PFSK-1 (cell line): Measurements from ENCODE around the gene UVRAG.

Experiments
- FOXP2 ChIP-seq: optimal IDR thresholded peaks from 2 replicates; pipeline ENCODE3; 2011; ENCODE audit warnings: borderline replicate concordance, control low read depth, inconsistent platforms; ENCODE audit not compliant: insufficient read depth; ENCODE audit errors: extremely low read length, extremely low read depth
- POLR2AphosphoS5 ChIP-seq: IDR thresholded peaks from 2 replicates; pipeline ENCODE4 v1.6.1; 2012; ENCODE audit warnings: low read depth, mild to moderate bottlenecking, control low read depth, low read length, moderate library complexity
- SIN3A ChIP-seq: IDR thresholded peaks from 2 replicates; pipeline ENCODE4 v1.6.1; 2012; ENCODE audit warnings: mild to moderate bottlenecking, low read length, moderate library complexity, borderline replicate concordance; ENCODE audit not compliant: insufficient read depth
- TAF1 ChIP-seq: IDR thresholded peaks from 2 replicates; pipeline ENCODE4 v1.6.1; 2012; ENCODE audit warnings: low read length, control low read depth, borderline replicate concordance; ENCODE audit not compliant: insufficient read depth
- TF ChIP-seq, protein P1 (sequence below), 2 experiments: IDR thresholded peaks; 2 replicates each; pipeline versions ENCODE4 v1.6.1 to v1.8.0; 2011 to 2012; ENCODE audit warnings: low read depth in 2 of 2, low read length in 2 of 2, control low read depth in 1 of 2, inconsistent platforms in 1 of 2, mild to moderate bottlenecking in 1 of 2, moderate library complexity in 1 of 2; ENCODE audit not compliant: insufficient read depth in 1 of 2

Gene UVRAG

DNA sequence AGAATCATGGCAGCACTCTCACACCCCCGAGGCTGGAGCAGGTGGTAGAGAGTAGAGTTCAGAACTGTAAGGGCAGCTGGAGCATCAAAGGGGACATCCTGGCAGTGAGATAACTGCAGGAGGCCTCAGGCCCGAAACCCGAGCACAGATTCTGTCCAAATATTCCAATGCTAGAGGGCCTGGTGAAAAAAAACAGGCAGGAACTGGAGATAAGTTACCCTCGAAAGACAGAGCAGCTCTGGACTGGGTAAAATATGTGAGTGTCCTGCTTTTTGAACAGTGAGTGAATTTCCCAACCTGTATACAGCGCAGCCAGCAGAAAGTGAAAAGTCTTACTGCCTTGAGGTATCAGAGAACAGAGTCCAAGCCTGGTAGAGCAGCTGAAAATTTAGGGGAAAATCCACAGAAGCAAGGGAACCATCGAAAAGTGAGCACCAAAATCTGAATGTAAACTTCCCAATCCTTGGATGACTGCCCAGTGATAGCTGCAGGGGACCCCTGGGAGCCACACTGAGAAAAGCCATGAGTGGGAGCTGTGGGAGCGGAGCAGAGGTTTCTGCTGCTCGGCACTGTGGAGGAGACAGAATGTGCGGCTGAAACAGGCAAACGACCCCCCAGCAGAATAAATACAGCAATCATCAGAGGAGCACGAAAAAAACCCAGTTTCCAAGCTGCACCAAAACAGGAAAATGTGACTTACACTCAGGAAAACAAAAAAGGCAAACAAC lies 340.7 kb downstream of the UVRAG start:
- TF ChIP-seq TAF1, result no peak
- no peak for TF ChIP-seq SIN3A
- TF ChIP-seq, protein P1, sequence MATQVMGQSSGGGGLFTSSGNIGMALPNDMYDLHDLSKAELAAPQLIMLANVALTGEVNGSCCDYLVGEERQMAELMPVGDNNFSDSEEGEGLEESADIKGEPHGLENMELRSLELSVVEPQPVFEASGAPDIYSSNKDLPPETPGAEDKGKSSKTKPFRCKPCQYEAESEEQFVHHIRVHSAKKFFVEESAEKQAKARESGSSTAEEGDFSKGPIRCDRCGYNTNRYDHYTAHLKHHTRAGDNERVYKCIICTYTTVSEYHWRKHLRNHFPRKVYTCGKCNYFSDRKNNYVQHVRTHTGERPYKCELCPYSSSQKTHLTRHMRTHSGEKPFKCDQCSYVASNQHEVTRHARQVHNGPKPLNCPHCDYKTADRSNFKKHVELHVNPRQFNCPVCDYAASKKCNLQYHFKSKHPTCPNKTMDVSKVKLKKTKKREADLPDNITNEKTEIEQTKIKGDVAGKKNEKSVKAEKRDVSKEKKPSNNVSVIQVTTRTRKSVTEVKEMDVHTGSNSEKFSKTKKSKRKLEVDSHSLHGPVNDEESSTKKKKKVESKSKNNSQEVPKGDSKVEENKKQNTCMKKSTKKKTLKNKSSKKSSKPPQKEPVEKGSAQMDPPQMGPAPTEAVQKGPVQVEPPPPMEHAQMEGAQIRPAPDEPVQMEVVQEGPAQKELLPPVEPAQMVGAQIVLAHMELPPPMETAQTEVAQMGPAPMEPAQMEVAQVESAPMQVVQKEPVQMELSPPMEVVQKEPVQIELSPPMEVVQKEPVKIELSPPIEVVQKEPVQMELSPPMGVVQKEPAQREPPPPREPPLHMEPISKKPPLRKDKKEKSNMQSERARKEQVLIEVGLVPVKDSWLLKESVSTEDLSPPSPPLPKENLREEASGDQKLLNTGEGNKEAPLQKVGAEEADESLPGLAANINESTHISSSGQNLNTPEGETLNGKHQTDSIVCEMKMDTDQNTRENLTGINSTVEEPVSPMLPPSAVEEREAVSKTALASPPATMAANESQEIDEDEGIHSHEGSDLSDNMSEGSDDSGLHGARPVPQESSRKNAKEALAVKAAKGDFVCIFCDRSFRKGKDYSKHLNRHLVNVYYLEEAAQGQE (IDR thresholded peaks at IDR 0.05; ENCODE audit: insufficient read depth in 1 of 2, low read depth in 2 of 2, low read length in 2 of 2), result no peak
- TF ChIP-seq FOXP2, result no peak
- TF ChIP-seq POLR2AphosphoS5, result no peak

DNA sequence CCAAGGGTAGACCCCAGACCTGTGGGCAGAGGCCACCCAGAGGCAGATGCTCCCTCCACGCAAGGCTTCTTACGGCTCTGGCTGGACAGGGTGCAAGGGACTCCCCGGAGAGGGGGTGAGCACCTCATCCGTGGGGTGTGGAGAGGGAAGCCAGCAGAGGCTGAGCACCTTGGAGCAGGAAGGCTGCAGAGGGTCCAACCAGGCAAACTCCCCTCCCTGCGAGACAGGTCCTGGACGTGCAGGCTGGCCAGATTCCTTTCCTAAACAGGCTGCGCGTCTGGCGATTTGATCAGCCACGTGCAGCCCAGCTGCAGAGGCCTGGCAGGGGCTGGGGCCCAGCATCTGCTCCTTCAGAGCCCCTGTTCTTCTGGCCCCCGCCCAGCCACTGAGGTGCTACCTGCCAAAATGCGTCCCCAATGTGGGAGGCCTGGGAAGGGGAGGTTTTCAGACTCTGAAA lies 342.0 kb downstream of the UVRAG start:
- no peak for TF ChIP-seq POLR2AphosphoS5
- no peak for TF ChIP-seq TAF1
- no peak for TF ChIP-seq FOXP2
- no peak for TF ChIP-seq SIN3A
- TF ChIP-seq, protein P1 (IDR thresholded peaks at IDR 0.05; ENCODE audit: insufficient read depth in 1 of 2, low read depth in 2 of 2, low read length in 2 of 2), result no peak

DNA sequence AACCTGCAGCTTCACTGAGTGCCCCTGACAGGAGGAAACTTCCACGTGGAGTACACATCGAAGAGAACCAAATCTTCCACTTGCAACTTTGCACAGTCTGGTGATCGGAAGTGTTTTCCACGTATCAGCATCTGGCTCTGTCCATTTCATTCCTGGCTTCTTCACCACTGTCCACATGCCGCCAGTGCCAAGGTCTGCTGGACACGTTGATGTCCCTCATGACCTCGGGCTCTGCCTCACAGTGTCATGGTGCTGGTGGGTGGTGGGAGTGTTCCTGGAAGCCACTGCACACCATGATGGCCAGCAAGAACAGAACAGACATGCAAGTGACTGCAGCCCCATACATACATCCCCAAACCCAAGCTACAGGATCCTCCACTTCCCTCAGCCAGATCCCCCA lies 342.9 kb downstream of the UVRAG start:
- TF ChIP-seq TAF1 (no peak), POLR2AphosphoS5 (no peak), SIN3A (no peak), FOXP2 (no peak)
- TF ChIP-seq, protein P1 (IDR thresholded peaks at IDR 0.05; ENCODE audit: insufficient read depth in 1 of 2, low read depth in 2 of 2, low read length in 2 of 2), result no peak

DNA sequence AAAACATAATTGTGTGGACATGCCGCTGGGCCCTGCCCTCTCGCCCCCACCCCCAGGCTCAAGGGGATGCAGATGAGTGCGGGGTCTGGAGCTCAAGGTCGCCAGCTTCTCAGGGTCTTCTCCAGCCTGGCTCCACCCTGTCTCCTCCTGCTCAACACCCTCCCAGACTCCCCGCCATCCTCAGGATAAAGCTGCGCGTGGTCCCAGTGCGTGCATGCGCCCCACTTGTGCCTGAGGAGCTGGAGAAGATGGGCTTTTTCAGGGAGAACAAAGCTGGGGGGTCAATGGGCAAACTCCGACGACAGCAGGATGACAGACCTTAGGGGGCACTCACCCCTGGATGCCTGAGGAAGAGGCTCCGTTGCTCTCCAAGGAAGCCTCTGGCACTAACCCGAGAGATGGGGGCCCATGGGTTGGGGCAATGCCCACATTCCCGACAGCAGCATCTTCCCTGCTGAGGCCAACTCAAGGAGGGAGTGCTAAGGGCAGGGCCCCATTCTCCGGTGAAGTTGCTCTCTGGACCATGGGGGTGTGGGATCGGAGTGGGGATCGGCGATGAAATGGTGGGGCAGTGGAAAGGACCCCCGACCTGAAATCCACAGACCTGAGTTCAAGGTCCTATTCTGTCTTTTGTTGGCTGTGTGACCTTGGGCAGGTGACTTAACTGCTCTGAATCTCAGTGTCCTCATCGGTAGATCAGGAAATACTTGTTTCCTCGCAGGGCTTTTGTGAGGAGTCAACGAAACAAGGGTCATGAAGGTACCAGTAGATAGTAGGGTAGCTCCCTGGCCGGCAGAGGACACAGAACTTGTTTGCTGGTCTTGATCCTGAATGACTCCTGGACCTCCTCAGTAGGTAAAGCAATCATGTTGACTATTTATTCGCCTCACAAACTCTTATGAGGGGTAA lies 343.6 kb downstream of the UVRAG start:
- no peak for TF ChIP-seq SIN3A
- no peak for TF ChIP-seq TAF1
- no peak for TF ChIP-seq POLR2AphosphoS5
- TF ChIP-seq, protein P1 (IDR thresholded peaks at IDR 0.05; ENCODE audit: insufficient read depth in 1 of 2, low read depth in 2 of 2, low read length in 2 of 2), result no peak
- no peak for TF ChIP-seq FOXP2
